ENCODE results near the gene TMOD1.
"Not testable (repeated sequence)": the region's sequence is repeated elsewhere in the genome, so short reads cannot be mapped to it uniquely, and the experiment has no call there.

Gene TMOD1

DNA sequence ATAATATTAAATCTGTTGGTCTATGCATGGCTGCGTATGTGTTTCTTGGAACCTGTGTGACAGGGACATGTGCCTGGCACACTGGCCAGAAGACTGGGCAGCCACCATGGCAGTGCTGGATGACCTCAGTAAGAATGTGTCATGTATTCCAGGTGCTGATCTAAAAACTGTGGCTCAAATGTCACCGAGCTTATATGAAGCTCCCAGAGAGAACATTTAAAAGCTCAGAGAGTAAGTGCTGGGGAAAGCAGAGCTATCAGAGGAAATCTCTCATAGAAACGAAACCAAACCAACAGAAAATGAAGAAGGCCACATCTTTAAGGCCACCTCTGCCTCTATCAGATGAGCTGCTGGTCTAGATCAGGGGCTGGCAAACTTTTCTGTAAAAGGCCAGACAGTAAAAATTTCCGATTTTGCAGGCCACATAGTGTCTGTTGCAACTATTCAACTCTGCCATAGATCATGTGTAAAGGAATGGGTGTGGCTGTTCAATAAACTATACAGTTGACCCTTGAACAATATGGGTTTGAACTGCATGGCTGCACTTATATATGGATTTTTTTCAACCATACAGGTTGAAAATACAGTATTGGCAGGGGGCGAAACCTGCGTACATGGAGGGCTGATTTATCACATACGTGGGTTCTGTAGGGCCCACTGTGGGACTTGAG lies 99.9 kb downstream of the TMOD1 start:
- DNase-seq = no peak

DNA sequence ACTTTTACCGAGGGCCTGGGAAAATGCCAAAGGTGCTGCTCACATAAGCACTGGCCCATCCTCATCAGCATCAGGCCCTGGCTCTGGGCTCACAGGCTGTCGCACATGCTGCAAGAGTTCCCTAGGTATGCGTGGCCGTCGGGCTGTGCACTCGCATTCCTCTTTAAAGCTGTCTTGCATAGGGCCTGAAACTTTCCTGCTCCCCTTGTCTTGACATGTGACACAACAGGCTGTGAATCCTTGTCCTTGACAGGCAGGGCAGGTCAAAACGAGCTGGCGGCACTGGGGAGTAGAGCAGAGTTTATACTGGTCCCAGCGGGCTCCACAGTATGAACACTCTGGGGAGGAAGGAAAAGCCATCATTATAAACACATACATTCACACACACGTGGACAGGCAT lies 101.0 kb downstream of the TMOD1 start:
- DNase-seq = no peak

GRCh38 chr9:97604901-97605645 lies 103.6 kb downstream of the TMOD1 start:
- DNase-seq = no peak

GRCh38 chr9:97615439-97616072 lies 114.1 kb downstream of the TMOD1 start:
- peak; percentile 62 for DNase-seq

GRCh38 chr9:97617939-97618416 lies 116.5 kb downstream of the TMOD1 start:
- no peak for DNase-seq

GRCh38 chr9:97620063-97620462 lies 118.6 kb downstream of the TMOD1 start:
- DNase-seq = not testable (repeated sequence)

DNA sequence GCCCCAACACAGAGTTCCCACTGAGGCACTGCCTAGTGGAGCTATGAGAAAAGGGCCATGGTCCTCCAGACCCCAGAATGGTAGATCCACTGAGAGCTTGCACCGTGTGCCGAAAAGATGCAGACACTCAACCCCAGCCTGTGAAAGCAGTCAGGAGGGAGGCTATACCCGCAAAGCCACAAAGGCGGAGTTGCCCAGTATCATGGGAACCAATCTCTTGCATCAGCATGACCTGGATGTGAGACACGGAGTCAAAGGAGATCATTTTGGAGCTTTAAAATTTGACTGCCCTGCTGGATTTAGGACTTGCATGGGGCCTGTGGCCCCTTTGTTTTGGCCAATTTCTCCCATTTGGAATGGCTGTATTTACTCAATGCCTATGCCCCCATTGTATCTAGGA lies 121.0 kb downstream of the TMOD1 start:
- DNase-seq = not testable (repeated sequence)

DNA sequence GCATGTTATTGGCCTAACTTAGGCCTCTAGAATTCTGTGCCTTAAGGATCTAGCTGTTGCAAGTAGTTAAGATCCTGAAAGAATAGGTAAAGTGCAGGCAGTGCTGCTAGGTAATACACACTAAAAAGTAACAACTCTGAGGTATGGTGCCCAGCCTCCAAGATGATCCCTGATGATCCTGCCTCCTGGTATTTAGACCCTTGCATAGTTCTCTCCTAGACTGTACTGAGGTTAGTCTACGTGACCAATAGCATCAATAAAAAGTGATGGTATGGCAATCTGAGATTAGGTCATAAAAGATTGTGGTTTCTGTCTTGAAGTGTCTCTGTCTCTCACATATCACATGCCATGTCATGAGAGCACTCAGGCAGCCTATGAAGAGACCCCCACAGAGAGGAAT lies 122.5 kb downstream of the TMOD1 start:
- DNase-seq = no peak

GRCh38 chr9:97625620-97626019 lies 124.2 kb downstream of the TMOD1 start:
- no peak for DNase-seq

- DNase-seq = no peak
These were observed 126.2 kb downstream of the TMOD1 start for GRCh38 chr9:97627624-97628023.

DNA sequence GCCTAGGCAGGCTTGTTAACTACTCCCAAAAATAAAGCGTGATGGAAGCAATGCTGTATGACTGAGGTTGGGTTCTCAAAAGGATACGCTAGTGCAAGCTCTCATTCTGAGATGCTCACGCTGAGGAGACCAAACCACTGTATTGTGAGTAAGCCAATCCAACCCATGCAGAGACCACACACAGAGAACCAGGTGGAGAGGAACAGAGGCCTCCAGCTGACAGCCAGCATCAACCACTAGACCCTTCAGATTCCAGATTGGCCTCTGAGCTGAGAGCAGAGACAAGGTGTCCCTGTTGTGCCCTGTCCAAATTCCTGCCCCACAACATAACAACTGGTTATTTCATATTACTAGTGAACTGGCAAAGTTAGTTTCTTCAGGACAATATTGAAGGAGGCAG lies 127.2 kb downstream of the TMOD1 start:
- no peak for DNase-seq

DNA sequence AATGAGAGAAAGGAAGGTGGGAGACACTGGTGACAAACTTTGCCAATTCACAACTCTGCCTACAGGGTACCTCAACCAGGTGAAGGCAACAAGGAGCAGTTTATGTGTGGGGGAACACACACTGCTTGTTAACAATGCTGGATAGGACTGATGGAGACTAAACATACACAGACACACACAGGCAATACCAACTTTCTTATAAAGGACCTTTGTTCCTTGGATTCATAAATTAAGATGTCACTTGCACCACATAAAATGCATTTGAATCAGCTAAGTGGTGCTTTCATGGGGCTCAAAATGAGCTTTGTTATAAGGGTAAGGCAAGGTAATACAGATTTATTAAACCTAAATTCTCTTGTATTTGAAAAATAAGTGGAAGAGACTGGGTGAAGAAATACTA lies 127.7 kb downstream of the TMOD1 start:
- no peak for DNase-seq

DNA sequence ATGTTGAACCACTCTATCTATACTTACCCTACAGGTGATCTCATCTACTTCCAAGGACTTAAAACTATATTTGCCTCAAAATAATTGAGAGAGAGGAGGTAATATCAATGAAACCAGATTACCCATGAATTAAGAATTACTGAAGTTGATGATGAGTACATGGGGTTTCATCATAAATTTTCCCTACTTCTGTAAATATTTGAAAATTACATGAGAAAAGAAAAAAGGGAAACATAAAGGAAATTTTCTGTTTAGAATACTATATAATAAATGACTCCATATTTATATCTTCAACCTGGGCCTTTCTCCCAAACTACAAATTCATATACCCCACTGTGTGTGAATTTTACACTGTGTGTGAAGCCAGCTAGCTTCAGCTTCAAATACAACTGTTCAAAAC lies 129.1 kb downstream of the TMOD1 start:
- no peak for DNase-seq

- DNase-seq = peak; percentile 68
These were observed 130.9 kb downstream of the TMOD1 start for GRCh38 chr9:97632248-97632984.

DNA sequence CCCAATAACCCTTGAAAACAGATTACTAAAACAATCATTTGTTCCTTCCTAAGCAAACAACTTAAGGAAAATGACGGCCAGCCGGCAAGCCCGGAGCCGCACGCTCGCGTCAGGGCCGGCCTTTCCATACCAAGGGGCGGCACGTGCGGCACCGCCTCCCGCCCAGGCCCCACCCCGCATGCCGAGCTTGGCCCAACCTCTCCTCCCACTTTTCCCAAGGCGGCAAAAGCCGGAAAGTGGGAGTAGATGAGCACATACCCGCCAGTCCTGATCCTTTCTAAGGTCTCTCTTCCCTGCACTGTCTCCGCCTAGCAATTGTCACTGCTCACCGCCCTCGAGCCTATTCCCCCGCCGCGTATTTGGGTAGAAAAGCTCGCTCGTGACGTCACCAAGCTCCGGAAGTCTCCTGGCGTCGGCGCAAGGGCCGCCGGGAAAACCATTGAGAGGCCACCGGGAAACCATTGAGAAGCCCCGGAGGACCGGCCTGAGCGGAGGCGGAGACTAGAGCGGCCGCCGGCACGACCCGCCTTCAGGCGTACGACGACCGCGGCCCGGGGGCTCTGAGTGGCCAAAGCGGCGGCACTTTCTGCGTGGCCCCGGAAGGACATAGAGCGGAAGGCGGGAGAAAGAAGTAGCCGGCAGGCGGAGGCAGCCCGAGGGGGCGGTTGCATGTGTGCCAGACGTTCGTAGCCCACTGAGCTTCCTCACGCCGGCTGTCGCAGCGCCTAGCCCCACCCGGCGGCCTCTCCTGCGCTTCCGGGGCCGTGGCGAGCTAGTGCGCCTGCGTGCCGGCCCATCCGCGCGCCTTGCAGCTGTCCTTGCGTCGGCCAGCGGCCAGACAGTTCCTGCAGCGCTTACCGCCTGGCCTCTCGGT lies 131.8 kb downstream of the TMOD1 start, which contains the start of the genes NCBP1 and TSTD2:
Gene NCBP1 (plus strand): TSS at position 837 of the 874 bp plus-strand sequence. CDS start 61 bp downstream, outside the sequence.
Gene TSTD2 (minus strand): TSS at position 384 of the 874 bp plus-strand sequence. CDS start 5,806 bp downstream, outside the sequence.
- DNase-seq = peak; percentile 96

DNA sequence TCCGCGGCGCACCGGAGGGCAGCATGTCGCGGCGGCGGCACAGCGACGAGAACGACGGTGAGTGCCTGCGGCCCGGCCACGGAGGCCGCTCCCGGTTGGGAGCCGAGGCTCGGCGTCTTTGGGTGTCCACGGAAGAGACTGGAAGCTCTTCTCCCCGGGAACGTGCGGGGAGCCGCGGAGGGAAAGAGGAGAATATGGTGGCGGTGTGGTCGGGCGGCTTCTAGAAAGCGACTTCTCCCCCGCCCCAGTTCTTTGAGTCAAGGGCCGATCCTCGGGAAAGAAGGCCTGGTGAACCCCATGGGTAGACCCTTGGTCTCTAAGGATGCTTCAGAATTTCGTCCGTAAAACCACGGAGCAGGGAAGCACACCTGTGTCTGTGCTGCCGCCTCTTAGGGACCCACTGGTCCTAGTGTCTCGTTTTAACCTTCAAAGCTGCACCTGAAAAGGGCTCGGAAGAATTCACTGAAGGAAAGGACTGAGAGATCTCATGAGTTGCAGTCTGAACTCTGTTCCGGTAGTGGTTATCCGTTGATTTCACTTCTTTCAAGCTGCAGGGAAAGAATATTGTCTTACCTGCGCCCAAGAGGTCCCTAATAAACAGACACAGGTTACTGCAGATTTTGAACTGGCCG lies 132.5 kb downstream of the TMOD1 start:
- DNase-seq = no peak

GRCh38 chr9:97635026-97635425 lies 133.6 kb downstream of the TMOD1 start:
- DNase-seq = no peak

- no peak for DNase-seq
These were observed 135.4 kb downstream of the TMOD1 start for GRCh38 chr9:97636903-97637302.

GRCh38 chr9:97638666-97639065 lies 137.2 kb downstream of the TMOD1 start:
- no peak for DNase-seq

DNA sequence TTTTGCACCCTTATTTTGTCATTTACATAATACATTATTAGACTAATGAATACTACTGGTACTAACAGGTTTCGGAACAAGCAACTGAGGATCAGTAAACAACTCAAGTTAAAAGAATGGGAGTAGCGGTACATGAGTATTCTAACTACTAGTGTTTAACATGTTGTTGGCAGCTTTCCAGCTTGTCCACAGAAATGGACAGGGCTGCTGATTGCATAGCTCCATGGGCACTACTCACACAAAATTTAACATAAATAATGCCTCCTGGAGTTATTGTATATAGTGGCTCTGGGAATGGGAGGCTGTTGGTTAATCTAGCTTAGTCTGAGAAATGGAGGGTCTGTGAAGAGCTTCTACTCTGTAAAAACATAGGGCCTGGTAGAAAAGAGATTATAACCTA lies 138.9 kb downstream of the TMOD1 start:
- DNase-seq = no peak

- DNase-seq = no peak
These were observed 144.3 kb downstream of the TMOD1 start for GRCh38 chr9:97645720-97646119.
